Suppressor macrophage treated with lipopolysaccharide for 1 hour (primary cell): ENCODE measurements around the gene CEP85L.

Experiments
- DNase-seq, 3 donors: peaks; one replicate each; pipeline ENCODE4 v3.0.0-alpha.2; 2020 to 2022

CEP85L gene

DNA sequence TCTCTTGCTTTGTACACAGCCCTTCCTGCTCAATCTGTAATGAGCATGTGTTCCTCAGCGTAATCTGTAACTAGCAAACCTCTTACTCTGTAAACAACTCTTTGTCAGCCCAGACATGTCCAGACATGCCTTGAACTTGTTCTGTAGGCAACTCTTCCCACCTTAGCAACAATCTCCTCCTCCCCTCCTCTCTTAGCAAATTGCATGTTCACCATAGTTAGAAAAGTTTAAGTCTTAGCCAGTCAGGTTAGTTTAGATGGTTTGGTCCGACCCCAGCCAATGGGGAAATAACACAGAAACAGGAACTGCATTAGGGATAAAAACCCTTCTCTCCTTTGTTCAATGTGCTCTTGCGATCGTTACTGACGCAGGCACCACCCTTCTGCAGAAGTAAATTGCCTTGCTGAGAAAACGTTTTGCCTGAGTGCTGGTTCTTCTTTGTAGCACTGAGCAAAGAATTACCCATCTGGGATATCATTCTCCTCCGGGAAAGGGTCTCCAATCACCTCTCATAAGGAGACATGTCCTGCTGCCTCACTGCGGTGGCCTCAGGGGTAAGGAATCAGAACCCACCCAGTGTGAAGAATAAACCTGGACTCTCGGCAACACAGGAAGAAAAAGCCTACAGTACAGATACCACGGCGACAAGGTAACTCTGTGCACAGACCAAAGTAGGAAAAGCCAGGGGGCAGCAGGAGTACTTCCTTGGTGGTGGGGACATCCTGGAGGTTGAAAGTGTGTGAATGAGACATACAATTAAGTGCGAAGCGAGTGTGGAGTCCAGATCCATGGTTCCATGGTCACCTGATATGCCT is 77.1 kb downstream of the CEP85L start:
- DNase-seq, result no peak

DNA sequence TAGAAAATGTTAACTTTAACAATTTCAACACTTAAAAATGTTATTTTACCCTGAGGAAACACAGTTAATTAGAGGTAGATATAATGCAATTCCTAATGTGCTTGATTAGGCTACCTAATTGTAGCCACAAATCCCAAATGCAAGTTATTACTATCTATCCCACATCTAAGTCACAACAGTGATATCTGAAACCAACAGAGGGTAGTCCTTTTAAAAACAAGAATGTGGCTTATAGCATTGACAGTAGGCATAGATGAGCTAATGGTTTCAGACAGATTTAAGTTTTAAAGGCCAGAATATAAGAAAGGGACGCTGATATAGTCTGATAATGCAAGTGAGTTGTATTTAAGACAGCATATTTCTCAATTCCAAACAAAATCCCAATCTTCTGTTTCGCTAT is 80.3 kb downstream of the CEP85L start:
- no peak for DNase-seq

DNA sequence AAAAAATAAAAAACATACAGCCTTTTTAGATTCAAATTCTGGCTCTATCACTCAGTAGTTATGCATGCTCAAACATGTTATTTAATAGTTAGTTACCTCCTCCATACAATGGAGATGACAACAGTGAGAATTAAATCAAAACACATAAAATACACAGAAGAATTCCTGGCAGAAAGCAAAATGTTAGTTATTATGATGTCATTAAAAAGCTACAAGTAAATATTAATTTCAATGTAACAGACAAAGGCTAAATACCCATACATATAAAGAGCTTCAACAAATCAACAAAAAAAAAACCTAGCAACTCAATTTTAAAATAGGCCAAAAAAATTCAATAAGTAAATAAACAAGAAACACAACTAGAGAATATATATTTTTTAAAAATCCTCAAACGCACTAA is 81.9 kb downstream of the CEP85L start:
- no peak for DNase-seq

DNA sequence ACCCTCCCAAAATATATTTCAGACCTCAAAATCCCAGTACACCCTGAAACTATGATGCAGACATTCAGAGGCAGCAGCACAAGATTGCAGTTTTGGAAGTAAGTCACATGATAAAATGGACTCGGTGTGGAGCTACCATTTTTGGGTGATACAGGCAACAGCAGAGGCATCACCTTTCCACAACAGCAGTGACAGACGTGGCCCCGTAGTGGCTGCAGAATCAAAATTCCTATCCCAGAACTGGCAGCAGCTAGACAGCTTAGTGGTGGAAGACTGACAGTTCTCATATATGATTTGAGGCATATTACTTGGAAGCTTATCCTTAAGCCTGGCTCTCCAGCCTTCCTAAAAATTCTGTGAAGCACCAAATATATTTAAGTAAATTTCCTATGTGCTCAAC is 83.4 kb downstream of the CEP85L start:
- DNase-seq, result no peak

DNA sequence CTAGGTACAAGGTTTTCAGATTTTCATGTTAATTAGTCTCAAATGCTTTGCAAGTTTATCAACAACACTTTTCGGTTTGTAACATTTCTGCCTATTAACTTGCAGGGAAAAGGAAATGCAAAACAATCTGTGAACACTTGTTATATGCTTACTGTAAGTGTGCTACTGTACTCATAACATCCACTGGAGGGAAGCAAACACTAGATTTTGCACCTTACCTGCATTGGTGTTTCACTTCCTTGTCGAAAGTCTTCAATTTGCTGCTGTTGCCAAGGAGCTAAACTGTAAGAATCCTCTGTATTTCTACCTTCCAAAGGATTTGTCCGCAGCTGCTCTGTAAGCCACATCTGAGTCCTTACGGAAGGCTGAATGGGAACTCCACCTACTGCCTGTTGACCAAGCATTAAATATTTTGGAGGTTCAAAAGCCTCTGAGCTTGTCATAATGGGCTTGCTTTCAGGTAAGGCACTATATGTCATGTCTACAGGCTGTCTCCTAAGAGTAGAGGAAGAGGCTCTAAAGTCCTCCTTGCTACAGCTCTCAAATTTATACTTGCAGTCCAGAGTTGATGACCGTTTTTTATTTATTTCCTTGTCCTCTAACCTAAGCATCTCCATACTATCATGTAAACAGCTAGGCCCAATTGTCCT is 86.0 kb downstream of the CEP85L start:
- DNase-seq, result no peak

DNA sequence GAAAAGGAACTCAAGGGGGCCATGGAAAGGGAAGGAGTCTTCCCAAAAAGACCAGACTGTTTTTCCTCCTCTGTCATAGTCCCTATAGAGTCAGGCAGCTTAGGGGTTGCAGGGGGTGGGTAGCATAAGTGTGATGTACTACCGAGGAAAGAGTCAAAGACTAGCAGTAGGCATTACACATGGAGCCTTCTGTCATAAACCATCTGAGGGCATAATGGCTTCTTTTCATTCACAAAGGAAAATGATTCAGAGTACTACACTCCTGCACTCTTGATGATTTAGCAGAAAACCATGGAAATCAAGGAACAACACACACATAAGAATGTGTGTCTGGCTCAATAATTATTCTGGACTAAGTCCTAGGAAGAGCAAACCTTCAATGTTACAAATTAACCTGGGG is 88.4 kb downstream of the CEP85L start:
- DNase-seq, result no peak

DNA sequence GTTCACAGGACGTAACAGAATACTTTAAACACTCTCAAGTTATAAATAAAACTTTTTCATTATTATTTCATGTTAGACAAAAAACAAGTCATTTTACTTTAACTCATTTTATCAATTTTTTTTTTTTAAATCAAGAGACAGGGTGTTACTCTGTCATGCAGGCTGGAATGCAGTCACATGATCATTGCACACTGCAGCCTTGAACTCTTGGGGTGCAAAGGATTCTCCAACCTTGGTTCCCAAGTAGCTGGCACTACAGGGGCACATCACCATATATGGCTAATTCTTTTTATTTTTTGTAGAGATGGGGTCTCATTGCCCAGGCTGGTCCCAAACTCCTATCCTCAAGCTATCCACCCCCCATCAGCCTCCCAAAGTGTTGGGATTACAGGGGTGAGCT is 89.1 kb downstream of the CEP85L start:
- DNase-seq, result no peak

DNA sequence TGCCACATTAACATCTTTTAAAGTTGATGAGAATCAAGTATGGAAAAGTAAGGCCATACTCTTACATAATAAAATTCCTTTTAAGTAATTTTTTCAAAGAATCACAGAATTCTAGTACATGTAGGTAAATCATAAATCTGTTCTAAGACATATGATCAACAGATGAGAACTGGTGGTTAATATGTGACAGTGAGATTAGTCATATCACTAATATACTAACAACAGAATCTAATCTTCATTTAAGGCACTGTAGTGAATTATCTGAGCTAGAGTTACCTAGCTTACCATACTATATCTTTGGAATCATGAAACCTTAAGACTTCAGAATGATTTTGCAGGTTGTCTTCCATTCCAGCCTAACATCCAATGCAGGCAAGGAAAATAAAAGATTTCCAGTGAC is 91.7 kb downstream of the CEP85L start:
- DNase-seq, result no peak

DNA sequence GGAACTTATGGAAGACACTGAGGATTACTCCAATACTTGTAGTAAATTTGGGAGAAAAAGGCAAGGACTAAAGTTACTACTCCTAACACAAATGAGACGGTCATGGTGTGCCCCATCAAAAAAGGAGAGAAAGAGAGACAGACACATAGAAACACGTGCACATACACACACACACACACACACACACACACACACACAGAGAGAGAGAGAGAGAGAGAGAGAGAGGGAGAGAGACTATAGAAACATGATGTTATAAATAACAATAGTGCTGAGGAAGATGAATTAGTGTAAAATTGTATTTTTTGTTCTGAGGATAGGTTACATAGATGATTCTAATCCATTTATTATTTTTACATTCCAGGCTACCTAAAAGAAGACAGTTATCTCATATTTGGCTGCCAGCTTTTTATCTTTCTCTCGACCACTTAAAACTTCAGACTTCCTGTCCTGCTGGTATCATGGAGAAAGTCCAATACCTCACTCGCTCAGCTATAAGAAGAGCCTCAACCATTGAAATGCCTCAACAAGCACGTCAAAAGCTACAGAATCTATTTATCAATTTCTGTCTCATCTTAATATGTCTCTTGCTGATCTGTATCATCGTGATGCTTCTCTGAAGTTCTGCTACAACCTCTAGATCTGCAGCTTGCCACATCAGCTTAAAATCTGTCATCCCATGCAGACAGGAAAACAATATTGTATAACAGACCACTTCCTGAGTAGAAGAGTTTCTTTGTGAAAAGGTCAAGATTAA is 92.8 kb downstream of the CEP85L start:
- DNase-seq, result no peak

DNA sequence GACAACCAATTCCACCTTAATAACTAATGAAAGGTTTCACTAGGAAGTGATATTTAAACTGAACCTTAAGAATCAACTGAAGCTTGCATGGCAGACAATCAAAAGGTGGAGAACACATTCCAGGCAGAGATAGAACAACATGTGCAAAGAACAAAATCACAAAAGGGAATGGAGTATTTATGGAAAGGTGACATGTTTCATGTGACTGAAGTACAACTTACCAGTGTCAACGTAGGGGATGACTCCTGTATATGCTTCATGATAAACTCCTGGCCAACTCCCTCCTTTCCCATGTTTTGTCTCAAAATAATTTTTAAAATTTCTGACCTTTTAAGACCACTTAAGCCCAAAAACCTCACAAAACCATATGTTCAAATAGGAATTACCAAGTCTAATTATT is 96.7 kb downstream of the CEP85L start:
- no peak for DNase-seq

DNA sequence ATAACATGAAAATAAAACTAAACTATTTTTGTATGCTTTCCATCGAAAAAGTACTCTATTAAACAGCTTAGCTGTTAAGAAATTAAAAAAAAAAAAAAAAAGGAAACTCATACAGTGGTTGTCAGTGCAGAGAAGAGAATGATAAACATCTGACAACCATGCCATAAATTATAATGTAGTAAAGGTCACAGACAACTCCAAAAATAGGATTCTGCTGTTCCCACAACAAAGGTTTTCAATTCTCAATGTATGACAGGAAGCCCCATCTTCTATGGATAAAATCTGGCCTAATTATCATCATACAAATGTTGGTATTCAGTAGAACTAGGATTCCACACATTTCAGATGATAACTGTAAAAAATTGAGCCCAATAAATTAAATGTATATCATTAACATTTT is 98.3 kb downstream of the CEP85L start:
- no peak for DNase-seq

DNA sequence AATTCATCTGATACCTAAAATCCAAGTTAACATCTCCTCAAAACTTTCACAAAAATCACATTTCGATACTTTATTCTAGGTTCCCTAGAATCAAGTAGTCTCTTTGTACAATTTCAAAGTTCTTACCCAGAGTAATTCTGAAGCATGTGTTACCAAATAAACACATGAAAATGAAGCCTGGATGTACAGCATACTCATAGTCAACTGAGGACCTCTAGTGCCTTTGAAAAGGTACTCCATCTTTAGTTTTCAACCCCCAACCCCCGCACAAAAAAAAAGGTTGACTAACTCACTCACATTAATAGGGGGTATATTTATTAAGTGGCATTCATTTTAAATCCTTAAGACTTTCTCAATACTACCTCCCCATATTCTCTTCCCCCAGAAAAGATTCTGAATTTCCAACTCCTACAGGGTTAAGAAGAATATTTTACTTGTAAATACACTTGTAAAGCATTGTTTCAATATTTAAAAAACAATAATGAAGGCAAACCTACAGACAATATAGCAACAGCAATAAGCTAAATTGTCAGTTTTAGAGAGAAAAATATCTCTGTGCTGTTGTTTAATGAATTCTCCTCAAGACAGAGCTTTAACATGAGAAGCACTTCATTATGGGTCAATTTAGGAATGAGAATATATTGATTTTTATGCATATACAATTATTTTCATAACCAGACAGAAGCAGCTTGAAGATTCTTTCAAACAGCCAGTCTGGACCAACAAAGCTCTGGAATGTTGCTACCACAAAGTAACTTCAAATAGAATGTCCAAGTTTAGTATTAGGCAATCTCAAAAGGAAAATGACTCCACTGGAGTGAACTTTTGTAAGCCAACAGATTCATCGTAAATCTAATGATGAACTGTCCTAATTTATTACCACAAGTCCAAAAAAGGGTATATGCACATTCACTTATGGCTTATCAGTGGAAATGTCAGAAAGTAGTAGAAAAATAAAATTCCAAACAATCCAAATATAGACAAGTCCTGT is 100.0 kb downstream of the CEP85L start:
- peak; percentile 37 to 59 (median 51) for DNase-seq

DNA sequence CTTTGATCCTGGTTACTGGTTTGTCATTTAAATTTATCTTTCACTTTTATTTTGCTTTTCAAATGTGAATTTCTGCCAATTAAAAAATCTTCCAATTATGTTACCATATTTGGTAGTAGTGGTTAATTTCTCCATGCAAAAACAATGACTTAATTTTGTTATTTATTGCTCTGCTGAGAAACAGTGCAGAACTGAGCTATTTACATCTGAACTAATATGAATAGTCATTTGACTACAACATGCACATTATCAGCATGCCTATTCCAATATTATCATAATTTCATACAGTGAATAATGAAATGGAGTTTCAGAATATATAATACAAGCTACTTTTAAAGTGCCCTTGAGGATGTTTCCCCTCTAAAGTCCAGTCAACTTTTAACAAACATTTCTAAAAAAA is 102.8 kb downstream of the CEP85L start:
- no peak for DNase-seq

DNA sequence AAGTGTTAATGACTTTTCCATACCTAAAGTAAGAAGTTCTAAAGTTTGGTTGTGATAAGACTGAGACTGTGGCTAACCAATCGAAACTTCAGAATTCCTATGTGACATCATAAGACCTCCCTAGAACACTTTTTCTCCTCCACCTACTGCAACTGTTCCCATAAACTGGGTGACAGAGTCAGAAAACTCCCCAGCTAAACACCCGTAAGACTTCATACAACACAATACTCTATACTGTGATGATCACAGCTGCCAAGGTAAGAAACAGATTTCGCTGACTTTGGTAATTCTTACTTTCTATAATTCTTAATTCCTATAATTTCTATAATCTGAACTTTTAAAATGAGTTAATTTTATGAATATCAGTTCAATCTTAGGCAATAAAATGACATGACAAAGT is 103.3 kb downstream of the CEP85L start, which contains the start of gene PLN:
Gene PLN (plus strand): TSS at position 161 of the 400 bp plus-strand sequence. CDS start 10,626 bp downstream, outside the sequence.
- DNase-seq, result no peak

DNA sequence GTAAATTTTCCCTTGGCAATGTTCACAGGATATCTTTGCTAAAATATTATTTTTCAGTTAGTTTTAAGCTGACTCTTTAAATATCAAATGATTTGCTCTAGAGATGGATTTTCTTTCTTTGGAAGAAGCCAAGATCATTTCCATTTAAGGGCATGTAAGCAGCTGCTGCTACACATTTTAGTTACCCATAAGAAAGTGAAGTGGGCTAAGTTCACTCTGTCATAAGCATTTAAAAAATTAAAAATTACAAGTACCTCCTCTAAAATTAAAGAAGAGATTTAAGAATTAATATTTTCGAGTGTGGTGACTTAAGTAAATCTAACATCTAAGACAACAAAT is 104.5 kb downstream of the CEP85L start:
- DNase-seq, result no peak

DNA sequence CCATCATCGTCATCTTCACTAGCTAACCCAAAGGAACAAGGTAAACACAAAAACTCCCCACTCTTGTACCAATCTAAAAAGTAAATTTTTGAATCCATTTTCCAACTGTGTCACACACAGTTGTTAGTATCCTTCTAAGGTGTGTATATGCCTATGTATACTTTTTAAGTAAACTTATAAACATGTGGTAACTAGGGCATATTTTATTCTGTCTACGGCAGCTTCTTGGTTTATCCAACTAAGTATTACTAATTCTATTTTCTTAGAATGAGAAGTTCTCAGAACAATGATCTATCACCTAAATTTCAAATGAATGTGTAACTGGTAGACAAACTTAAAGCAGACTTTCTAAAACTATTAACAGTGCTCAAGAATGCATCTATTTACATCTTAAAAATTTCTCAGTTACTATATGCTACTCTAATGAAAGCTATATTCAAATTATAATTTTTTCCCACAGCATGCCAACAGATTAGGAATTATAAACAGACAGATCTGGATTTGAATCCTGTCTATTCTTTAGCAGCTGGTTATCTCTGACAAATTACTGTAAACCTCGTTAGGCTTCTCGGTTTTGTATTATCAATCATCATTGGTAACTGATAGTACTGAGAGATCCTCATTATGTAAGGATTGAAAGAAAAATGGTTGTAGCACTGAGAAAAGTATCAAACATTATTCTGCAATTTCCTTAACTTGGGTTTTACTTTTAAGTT is 105.1 kb downstream of the CEP85L start:
- no peak for DNase-seq

DNA sequence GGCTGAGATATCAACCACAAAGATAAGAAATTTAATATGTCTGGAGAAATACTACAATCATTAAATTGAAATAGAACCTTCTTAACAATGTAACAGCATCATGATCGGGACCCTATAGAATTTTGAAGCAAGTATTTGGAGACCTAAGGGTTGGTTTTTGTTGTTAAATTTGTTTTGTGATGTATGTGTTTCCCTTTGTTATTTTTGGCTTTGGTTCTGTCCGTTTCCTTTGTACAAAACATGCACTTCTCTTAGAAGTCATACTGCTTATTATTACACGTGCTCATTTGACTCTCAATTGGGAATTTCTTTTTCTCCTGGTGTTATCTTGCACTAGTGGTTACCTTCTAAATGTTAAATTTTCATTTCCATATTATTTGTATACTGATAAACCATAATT is 107.3 kb downstream of the CEP85L start:
- no peak for DNase-seq

DNA sequence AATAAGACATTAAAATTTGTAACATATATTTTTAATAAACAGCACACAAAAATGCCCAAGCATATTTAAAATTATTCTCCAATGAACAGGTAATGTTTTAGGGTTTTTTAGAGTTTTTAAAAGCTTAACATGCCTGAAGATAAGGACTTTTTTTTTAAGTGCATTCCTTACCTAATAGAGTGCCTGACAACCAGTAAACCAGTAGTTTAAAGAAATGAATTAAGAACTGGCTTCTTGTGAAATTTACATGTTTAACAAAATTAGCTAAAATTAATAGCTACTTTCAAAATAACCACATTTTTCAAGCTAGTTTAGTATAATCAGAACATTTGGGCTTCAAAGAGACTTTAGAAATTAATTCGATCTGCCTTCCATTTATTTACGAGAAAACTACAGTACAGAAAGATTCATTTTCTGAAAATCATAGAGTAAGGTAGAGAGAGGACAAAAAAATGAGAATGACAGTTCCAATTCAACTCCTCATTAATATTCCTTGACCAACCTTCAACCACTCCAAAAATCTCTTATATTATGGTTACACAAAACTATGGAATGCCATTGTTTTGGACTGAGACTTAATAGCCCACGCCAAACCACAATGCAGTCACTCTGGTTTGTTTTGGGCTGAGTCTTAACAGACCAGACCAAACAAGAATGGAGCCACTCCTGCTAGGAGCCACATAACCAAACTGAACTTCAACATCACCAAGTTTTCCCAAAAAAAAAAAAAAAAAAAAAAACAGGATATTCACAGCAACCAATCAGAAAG is 109.0 kb downstream of the CEP85L start:
- DNase-seq, result no peak

DNA sequence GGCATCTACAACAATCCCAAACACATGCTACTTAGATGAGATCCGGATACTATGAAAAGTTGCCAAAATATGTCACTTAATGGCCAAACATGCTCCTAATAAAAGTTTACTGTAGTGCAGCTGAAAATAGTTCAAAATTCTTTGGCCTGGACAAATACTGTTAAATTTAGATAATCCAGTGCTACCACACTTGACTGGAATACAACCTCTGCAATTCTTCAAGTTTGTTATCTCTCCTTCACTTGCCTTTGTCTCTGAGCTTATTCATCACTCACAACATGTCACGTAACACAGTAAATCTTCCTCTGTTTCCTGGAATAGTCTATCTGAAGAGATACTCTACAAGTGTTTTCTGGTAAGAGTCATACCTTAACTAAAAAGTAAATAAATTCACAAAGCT is 113.8 kb downstream of the CEP85L start:
- DNase-seq, result no peak

DNA sequence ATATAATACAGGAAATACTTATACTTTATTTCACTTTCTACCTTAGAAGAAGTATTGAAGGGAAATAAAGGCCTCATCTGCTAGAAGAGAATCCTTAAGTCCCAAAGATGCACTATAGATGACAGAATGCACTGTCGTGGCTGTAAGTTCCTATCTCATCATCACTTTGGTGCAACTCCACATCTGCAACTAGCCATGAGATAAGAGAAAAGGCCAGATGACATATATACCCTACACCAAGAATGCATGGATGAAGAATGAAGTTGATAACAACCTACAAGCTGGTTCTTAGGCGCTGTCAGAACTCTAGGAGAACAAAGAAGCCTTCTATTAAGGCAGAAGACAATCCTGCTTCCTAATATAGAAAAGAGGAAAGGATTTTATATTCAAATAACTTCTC is 114.9 kb downstream of the CEP85L start:
- no peak for DNase-seq

DNA sequence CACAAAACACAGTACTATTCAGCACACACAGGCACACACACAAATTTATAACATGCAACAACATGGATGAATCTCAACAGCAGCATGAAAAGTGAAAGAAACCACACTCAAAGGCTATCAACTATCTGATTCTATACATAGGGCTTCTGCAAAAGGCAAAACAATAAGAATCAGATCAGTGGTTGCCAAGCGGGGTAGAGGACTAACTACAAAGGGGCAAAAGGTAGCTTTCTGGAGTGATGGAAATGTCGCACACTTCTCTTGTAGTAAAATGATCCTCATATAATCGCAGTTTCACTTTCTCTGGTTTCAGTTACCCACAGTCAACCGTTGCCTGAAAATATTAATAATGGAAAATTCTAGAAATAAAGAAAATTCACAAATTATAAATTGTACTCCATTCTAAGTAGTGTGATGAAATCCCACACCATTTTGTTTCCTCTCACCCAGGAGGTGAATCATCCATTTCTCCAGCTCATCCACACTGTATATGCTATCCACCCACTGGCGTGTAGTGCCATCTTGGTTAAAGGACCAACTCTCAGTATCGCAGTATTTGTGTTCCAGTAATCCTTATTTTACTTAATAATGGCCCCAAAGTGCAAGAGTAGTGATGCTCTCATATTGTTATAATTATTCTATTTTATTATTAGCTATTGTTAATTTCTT is 116.1 kb downstream of the CEP85L start:
- peak in 1 of 3 donors; percentile 17 for DNase-seq
